SK-N-SH (cell line): ENCODE results near the gene RMI2. TPM values are rescaled to one million over a fixed set of nuclear protein-coding genes. Genes with fewer than 3 reads are reported as not detected.

Source experiments
- CTCF ChIA-PET: fragments of 300-600, 350-600 bp; formaldehyde crosslinking; extraction: SDS; loops from one replicate; lab custom pipeline; 2021; lab: Yijun Ruan, JAX
- POLR2A ChIA-PET: fragments of 350-600 bp; sonication (Branson Sonifier 250); formaldehyde crosslinking; extraction: SDS; loops from one replicate; lab custom pipeline; 2020; ENCODE audit warnings: antibody characterized with exemption, inconsistent platforms; lab: Yijun Ruan, JAX
- DNase-seq: peaks from one replicate; pipeline ENCODE4 v3.0.0; 2012
- H2AFZ ChIP-seq: fragments of 200-600 bp; sonication (generic); 2 replicates; pipeline ENCODE4 v1.8.1; 2016; ENCODE audit warnings: antibody characterized with exemption, mild to moderate bottlenecking, low read depth
- H3F3A ChIP-seq: fragments of 200-600 bp; sonication (generic); replicated peaks from 2 replicates; pipeline ENCODE3; 2016; ENCODE audit warnings: antibody characterized with exemption, mild to moderate bottlenecking; ENCODE audit not compliant: insufficient read depth
- H3K27ac ChIP-seq, 2 experiments: fragments of 200-500 bp in 1 of 2; fragments of 200-600 bp in 1 of 2; sonication (Bioruptor generic) in 1 of 2; sonication (generic), shearing (Covaris generic) in 1 of 2; 2 replicates each; pipeline versions ENCODE4 v1.5.1 to v1.6.1; 2014 to 2016; ENCODE audit warnings: low read depth in 2 of 2, inconsistent platforms in 1 of 2, low read length in 1 of 2, mild to moderate bottlenecking in 1 of 2, mixed read lengths in 1 of 2
- H3K27me3 ChIP-seq: fragments of 200-600 bp; sonication (generic), shearing (Covaris generic); 2 replicates; pipeline ENCODE4 v1.6.1; 2016; ENCODE audit warnings: mixed run types; ENCODE audit not compliant: insufficient read depth
- H3K36me3 ChIP-seq, 2 experiments: fragments of 200-500 bp in 1 of 2; fragments of 200-600 bp in 1 of 2; sonication (Bioruptor generic) in 1 of 2; sonication (generic) in 1 of 2; replicated peaks in 1 of 2; 2 replicates each; pipeline versions ENCODE3 to v1.5.1; 2014 to 2016; ENCODE audit warnings: low read length in 1 of 2, mild to moderate bottlenecking in 1 of 2; ENCODE audit not compliant: insufficient read depth in 2 of 2, control insufficient read depth in 1 of 2
- H3K4me1 ChIP-seq, 2 experiments: fragments of 200-500 bp in 1 of 2; fragments of 200-600 bp in 1 of 2; sonication (Bioruptor generic) in 1 of 2; sonication (generic), shearing (Covaris generic) in 1 of 2; 2 replicates each; pipeline versions ENCODE4 v1.5.1 to v1.6.1; 2014 to 2016; ENCODE audit warnings: low read depth in 1 of 2, low read length in 1 of 2, mixed run types in 1 of 2; ENCODE audit not compliant: insufficient read depth in 2 of 2, control insufficient read depth in 1 of 2
- H3K4me2 ChIP-seq: fragments of 200-600 bp; sonication (generic), shearing (Covaris generic); 2 replicates; pipeline ENCODE4 v1.6.1; 2017; ENCODE audit warnings: mixed run types
- H3K4me3 ChIP-seq, 2 experiments: fragments of 200-500 bp in 1 of 2; fragments of 200-600 bp in 1 of 2; sonication (Bioruptor generic) in 1 of 2; sonication (generic), shearing (Covaris generic) in 1 of 2; 2 replicates each; pipeline versions ENCODE4 v1.5.1 to v1.8.1; 2014 to 2016; ENCODE audit warnings: low read depth in 2 of 2, inconsistent platforms in 1 of 2, low read length in 1 of 2, mild to moderate bottlenecking in 1 of 2, mixed read lengths in 1 of 2, moderate library complexity in 1 of 2
- H3K79me2 ChIP-seq: fragments of 200-600 bp; sonication (generic); 2 replicates; pipeline ENCODE4 v1.8.1; 2017; ENCODE audit warnings: mild to moderate bottlenecking; ENCODE audit not compliant: insufficient read depth
- H3K9ac ChIP-seq: fragments of 200-600 bp; sonication (generic); 2 replicates; pipeline ENCODE4 v1.6.1; 2017; ENCODE audit warnings: mixed run types
- H3K9me2 ChIP-seq: fragments of 200-600 bp; sonication (generic); 2 replicates; pipeline ENCODE4 v1.6.1; 2017; ENCODE audit warnings: mixed run types
- H3K9me3 ChIP-seq: fragments of 200-600 bp; sonication (generic); 2 replicates; pipeline ENCODE4 v1.6.1; 2017; ENCODE audit warnings: mixed run types, mild to moderate bottlenecking, moderate library complexity
- H4K20me1 ChIP-seq: fragments of 200-600 bp; sonication (generic); 2 replicates; pipeline ENCODE4 v1.6.1; 2017; ENCODE audit warnings: mild to moderate bottlenecking, mixed run types; ENCODE audit not compliant: insufficient read depth
- ELF1 ChIP-seq: IDR thresholded peaks from 2 replicates; pipeline ENCODE4 v1.4.0; 2012
- EP300 ChIP-seq, 2 experiments: IDR thresholded peaks; 2 replicates each; pipeline versions ENCODE4 v1.4.0 to v1.6.1; 2012; ENCODE audit warnings: borderline replicate concordance in 1 of 2, low read depth in 1 of 2, low read length in 1 of 2
- FOSL2 ChIP-seq: IDR thresholded peaks from 2 replicates; pipeline ENCODE4 v1.4.0; 2012; ENCODE audit warnings: low read depth, mild to moderate bottlenecking, moderate library complexity, borderline replicate concordance
- FOXM1 ChIP-seq: IDR thresholded peaks from 2 replicates; pipeline ENCODE4 v1.4.0; 2012; ENCODE audit warnings: low read depth, mild to moderate bottlenecking
- GABPA ChIP-seq: IDR thresholded peaks from 2 replicates; pipeline ENCODE4 v1.4.0; 2012; ENCODE audit warnings: low read depth, mild to moderate bottlenecking
- GATA2 ChIP-seq: sonication (generic); formaldehyde crosslinking; IDR thresholded peaks from 2 replicates; pipeline ENCODE4 v1.5.0; 2020; ENCODE audit warnings: mild to moderate bottlenecking, missing genetic modification reagents
- MXI1 ChIP-seq: IDR thresholded peaks from 2 replicates; pipeline ENCODE4 v1.6.1; 2012; ENCODE audit warnings: mild to moderate bottlenecking, low read depth, low read length, improper control_type of control experiment
- NFIC ChIP-seq: IDR thresholded peaks from 2 replicates; pipeline ENCODE4 v1.4.0; 2012; ENCODE audit warnings: borderline replicate concordance
- NRF1 ChIP-seq: IDR thresholded peaks from 2 replicates; pipeline ENCODE4 v1.6.1; 2012; ENCODE audit warnings: low read depth, mild to moderate bottlenecking, low read length
- RAD21 ChIP-seq: IDR thresholded peaks from 2 replicates; pipeline ENCODE4 v1.6.1; 2012; ENCODE audit warnings: mild to moderate bottlenecking, low read length
- RCOR1 ChIP-seq: fragments of 150-350 bp; IDR thresholded peaks from 2 replicates; pipeline ENCODE4 v1.6.1; 2017; ENCODE audit warnings: antibody characterized with exemption, low read length
- RFX5 ChIP-seq: IDR thresholded peaks from 2 replicates; pipeline ENCODE4 v1.6.1; 2012; ENCODE audit warnings: mild to moderate bottlenecking, improper control_type of control experiment, low read length
- RXRA ChIP-seq: IDR thresholded peaks from 2 replicates; pipeline ENCODE4 v1.4.0; 2012; ENCODE audit warnings: low read depth, mild to moderate bottlenecking, borderline replicate concordance
- SMC3 ChIP-seq: IDR thresholded peaks from 2 replicates; pipeline ENCODE4 v1.6.1; 2012; ENCODE audit warnings: low read depth, low read length, improper control_type of control experiment
- TCF12 ChIP-seq: IDR thresholded peaks from 2 replicates; pipeline ENCODE4 v1.4.0; 2012
- WGBS: methylation state at CpG from one replicate; pipeline ENCODE4 v1.1.6; 2017; ENCODE audit warnings: low lambda C conversion rate; 5-methylcytosine and 5-hydroxymethylcytosine counted together
- polyA plus RNA-seq, 3 experiments: library from polyadenylated mRNA; depleted of rRNA; stranded (reverse); fragments of >200 nt; gene quantifications; 2 replicates each; pipeline ENCODE4 v1.2.3, GENCODE V29; 2012
- TF ChIP-seq, protein P1 (sequence below): IDR thresholded peaks from 2 replicates; pipeline ENCODE4 v1.4.0; 2012; ENCODE audit warnings: low read depth, borderline replicate concordance
- TF ChIP-seq, protein P2 (sequence below): fragments of 150-350 bp; IDR thresholded peaks from 2 replicates; pipeline ENCODE4 v1.6.1; 2017; ENCODE audit warnings: antibody characterized with exemption, low read length, low read depth, borderline replicate concordance
- TF ChIP-seq, protein P3 (sequence below): IDR thresholded peaks from 2 replicates; pipeline ENCODE4; 2012
- TF ChIP-seq, protein P4 (sequence below): IDR thresholded peaks from 2 replicates; pipeline ENCODE4 v1.6.1; 2012; ENCODE audit warnings: mild to moderate bottlenecking, low read depth, low read length, moderate library complexity
- TF ChIP-seq, protein P5 (sequence below): IDR thresholded peaks from 2 replicates; pipeline ENCODE4 v1.4.0; 2012; ENCODE audit warnings: low read depth

The RMI2 gene
- polyA plus RNA-seq, 1 of the 3 experiments (the other 2 are of a cell fraction), result 8.5 TPM

DNA sequence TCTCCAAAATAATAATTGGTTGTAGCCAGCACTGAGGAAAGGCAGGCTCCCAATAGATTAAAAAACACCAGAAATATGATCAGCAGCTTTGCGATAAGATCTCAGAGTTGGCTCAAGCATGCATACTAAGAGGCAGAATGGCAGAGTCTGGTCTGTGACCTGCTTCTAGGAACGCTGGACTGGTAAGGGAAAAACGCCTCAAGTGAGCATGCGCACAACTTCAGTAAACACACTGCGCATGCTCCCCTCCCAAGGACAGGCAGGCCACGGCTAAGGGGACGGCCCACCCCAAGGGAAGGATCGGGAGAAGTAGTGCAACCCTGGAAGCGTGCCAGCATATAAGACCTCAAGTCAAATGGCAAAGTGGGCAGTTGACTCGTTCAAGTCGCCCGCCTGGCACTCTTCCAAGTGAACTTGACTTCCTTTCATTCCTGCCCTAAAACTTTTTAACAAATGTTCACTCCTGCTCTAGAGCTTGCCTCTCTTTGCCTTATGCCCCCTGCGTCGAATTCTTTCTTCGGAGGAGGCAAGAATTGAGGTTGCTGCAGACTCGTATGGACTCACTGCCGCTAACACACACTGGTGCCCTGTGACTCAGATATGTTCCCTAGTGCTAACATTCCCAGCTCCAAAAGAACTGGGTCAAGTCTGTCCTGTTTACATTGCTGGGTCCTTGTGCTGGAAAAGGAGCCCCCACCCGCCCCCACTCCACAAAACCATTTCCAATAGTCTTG is 41.7 kb upstream of the RMI2 start:
- WGBS, result 53% methylated on average over 10 of the region's 18 CpGs
- H3K4me2 ChIP-seq, result peak overlapping the region; percentile 22
- H3K27me3 ChIP-seq, result no peaks in the 10 kb centered on the region
- no peaks in the 10 kb centered on the region for H3K36me3 ChIP-seq
- no peak overlapping the region for H2AFZ ChIP-seq
- H3K79me2 ChIP-seq, result no peaks in the 10 kb centered on the region
- peak; percentile 28; the same call in 1 of the 2 replicates for TF ChIP-seq RAD21
- peak; percentile 74 for TF ChIP-seq NRF1
- TF ChIP-seq RCOR1, result peak; percentile 59; the same call in 1 of the 2 replicates
- peak; percentile 39; the same call in 1 of the 2 replicates for TF ChIP-seq MXI1
- TF ChIP-seq, protein P1, sequence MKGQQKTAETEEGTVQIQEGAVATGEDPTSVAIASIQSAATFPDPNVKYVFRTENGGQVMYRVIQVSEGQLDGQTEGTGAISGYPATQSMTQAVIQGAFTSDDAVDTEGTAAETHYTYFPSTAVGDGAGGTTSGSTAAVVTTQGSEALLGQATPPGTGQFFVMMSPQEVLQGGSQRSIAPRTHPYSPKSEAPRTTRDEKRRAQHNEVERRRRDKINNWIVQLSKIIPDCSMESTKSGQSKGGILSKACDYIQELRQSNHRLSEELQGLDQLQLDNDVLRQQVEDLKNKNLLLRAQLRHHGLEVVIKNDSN, result no peak
- TF ChIP-seq TCF12, result peak; percentile 71
- peak; percentile 77 for TF ChIP-seq NFIC
- TF ChIP-seq RFX5, result no peak
- no peak for TF ChIP-seq FOSL2
- TF ChIP-seq GATA2 (CRISPR knock-in tag), result peak; percentile 84
- TF ChIP-seq, protein P2, sequence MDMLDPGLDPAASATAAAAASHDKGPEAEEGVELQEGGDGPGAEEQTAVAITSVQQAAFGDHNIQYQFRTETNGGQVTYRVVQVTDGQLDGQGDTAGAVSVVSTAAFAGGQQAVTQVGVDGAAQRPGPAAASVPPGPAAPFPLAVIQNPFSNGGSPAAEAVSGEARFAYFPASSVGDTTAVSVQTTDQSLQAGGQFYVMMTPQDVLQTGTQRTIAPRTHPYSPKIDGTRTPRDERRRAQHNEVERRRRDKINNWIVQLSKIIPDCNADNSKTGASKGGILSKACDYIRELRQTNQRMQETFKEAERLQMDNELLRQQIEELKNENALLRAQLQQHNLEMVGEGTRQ, result no peak
- peak in 1 of 2 experiments; percentile 36; a peak in 2 of 4 replicates for TF ChIP-seq EP300 (IDR thresholded peaks at IDR 0.05; ENCODE audit: borderline replicate concordance in 1 of 2, low read depth in 1 of 2, low read length in 1 of 2)
- TF ChIP-seq RXRA, result no peak
- TF ChIP-seq, protein P3, sequence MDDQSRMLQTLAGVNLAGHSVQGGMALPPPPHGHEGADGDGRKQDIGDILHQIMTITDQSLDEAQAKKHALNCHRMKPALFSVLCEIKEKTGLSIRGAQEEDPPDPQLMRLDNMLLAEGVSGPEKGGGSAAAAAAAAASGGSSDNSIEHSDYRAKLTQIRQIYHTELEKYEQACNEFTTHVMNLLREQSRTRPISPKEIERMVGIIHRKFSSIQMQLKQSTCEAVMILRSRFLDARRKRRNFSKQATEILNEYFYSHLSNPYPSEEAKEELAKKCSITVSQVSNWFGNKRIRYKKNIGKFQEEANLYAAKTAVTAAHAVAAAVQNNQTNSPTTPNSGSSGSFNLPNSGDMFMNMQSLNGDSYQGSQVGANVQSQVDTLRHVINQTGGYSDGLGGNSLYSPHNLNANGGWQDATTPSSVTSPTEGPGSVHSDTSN, result no peak; the same call in 1 of the 2 replicates
- no peak for TF ChIP-seq ELF1
- TF ChIP-seq, protein P4, sequence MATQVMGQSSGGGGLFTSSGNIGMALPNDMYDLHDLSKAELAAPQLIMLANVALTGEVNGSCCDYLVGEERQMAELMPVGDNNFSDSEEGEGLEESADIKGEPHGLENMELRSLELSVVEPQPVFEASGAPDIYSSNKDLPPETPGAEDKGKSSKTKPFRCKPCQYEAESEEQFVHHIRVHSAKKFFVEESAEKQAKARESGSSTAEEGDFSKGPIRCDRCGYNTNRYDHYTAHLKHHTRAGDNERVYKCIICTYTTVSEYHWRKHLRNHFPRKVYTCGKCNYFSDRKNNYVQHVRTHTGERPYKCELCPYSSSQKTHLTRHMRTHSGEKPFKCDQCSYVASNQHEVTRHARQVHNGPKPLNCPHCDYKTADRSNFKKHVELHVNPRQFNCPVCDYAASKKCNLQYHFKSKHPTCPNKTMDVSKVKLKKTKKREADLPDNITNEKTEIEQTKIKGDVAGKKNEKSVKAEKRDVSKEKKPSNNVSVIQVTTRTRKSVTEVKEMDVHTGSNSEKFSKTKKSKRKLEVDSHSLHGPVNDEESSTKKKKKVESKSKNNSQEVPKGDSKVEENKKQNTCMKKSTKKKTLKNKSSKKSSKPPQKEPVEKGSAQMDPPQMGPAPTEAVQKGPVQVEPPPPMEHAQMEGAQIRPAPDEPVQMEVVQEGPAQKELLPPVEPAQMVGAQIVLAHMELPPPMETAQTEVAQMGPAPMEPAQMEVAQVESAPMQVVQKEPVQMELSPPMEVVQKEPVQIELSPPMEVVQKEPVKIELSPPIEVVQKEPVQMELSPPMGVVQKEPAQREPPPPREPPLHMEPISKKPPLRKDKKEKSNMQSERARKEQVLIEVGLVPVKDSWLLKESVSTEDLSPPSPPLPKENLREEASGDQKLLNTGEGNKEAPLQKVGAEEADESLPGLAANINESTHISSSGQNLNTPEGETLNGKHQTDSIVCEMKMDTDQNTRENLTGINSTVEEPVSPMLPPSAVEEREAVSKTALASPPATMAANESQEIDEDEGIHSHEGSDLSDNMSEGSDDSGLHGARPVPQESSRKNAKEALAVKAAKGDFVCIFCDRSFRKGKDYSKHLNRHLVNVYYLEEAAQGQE, result no peak
- TF ChIP-seq GABPA, result no peak
- TF ChIP-seq, protein P5, sequence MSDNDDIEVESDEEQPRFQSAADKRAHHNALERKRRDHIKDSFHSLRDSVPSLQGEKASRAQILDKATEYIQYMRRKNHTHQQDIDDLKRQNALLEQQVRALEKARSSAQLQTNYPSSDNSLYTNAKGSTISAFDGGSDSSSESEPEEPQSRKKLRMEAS, result no peak
- TF ChIP-seq SMC3, result no peak
- TF ChIP-seq FOXM1, result no peak
- no peaks in the 10 kb centered on the region for H4K20me1 ChIP-seq
- ChIA-PET CTCF (interaction anchor here (1.1 to 1.4 kb wide), 3 partner anchors 48 to 339 kb away, joined by 3 read pairs; partner anchors contain the start of gene SOCS1), POLR2A (no interaction called here)
- no peaks in the 10 kb centered on the region for H3K9me2 ChIP-seq
- no peak overlapping the region for H3K9ac ChIP-seq
- H3K27ac ChIP-seq, result peak overlapping the region in 1 of 2 experiments; percentile 78; a peak in 2 of 4 replicates
- no peaks in the 10 kb centered on the region for H3K9me3 ChIP-seq
- peaks cover 0 to 12% of the 10 kb centered on the region in 2 experiments; a peak in 1 of 4 replicates for H3K4me1 ChIP-seq
- peak; percentile 85 for DNase-seq
- H3K4me3 ChIP-seq, result no peak overlapping the region; a peak in 1 of 4 replicates
- no peaks in the 10 kb centered on the region for H3F3A ChIP-seq
